GM04503 (cell line): ENCODE data around the gene POGLUT3.

ENCODE experiments used
- DNase-seq: peaks from one replicate; pipeline ENCODE4 v3.0.0-alpha.2; 2012; ENCODE audit warnings: low read depth

Gene POGLUT3

GRCh38 chr11:108500169-108500568 lies 2.0 kb upstream of the POGLUT3 start:
- DNase-seq, result no peak

- no peak for DNase-seq
Measured at GRCh38 chr11:108498816-108499408, 728 bp upstream of the POGLUT3 start.

GRCh38 chr11:108497317-108498045 lies 703 bp downstream of the POGLUT3 start:
- DNase-seq, result peak; percentile 93

GRCh38 chr11:108496643-108497256 lies 1.4 kb downstream of the POGLUT3 start:
- no peak for DNase-seq

- no peak for DNase-seq
Measured at GRCh38 chr11:108495326-108495725, 2.9 kb downstream of the POGLUT3 start.

GRCh38 chr11:108494182-108494581 lies 4.0 kb downstream of the POGLUT3 start:
- DNase-seq, result no peak

- no peak for DNase-seq
Measured at GRCh38 chr11:108491936-108492335, 6.2 kb downstream of the POGLUT3 start.

- DNase-seq, result no peak
Measured at GRCh38 chr11:108486828-108487227, 11.4 kb downstream of the POGLUT3 start.

GRCh38 chr11:108486331-108486730 lies 11.9 kb downstream of the POGLUT3 start:
- no peak for DNase-seq

GRCh38 chr11:108483163-108483562 lies 15.0 kb downstream of the POGLUT3 start:
- no peak for DNase-seq

GRCh38 chr11:108474664-108475463 lies 23.3 kb downstream of the POGLUT3 start:
- no peak for DNase-seq

GRCh38 chr11:108472681-108473080 lies 25.5 kb downstream of the POGLUT3 start:
- DNase-seq, result no peak

GRCh38 chr11:108468478-108468864 lies 29.7 kb downstream of the POGLUT3 start:
- no peak for DNase-seq

GRCh38 chr11:108467091-108467823 lies 30.9 kb downstream of the POGLUT3 start, which contains the start of gene C11orf65:
Gene C11orf65, minus strand, starts transcription at chr11:108467529. Its CDS starts 5,970 bp downstream, at chr11:108461559.
- peak; percentile 78 for DNase-seq

GRCh38 chr11:108466405-108466804 lies 31.8 kb downstream of the POGLUT3 start:
- no peak for DNase-seq

- no peak for DNase-seq
Measured at GRCh38 chr11:108453207-108453835, 44.9 kb downstream of the POGLUT3 start.
